BLaER1 (cell line): Measurements from ENCODE around the gene CDKN2B.

ENCODE experiments used
- H3K27ac ChIP-seq: shearing (Covaris generic); formaldehyde crosslinking; 2 replicates; pipeline ENCODE4 v1.8.1; 2022
- H3K27me3 ChIP-seq: shearing (Covaris generic); formaldehyde crosslinking; 2 replicates; pipeline ENCODE4 v1.8.1; 2022
- H3K36me3 ChIP-seq: shearing (Covaris generic); formaldehyde crosslinking; 2 replicates; pipeline ENCODE4 v1.8.1; 2022
- H3K4me1 ChIP-seq: shearing (Covaris generic); formaldehyde crosslinking; 2 replicates; pipeline ENCODE4 v1.8.1; 2022
- H3K4me2 ChIP-seq: shearing (Covaris generic); formaldehyde crosslinking; 2 replicates; pipeline ENCODE4 v1.8.1; 2022
- H3K4me3 ChIP-seq: shearing (Covaris generic); formaldehyde crosslinking; 2 replicates; pipeline ENCODE4 v1.8.1; 2022
- H3K9ac ChIP-seq: shearing (Covaris generic); formaldehyde crosslinking; 2 replicates; pipeline ENCODE4 v1.8.1; 2022
- H3K9me3 ChIP-seq: shearing (Covaris generic); formaldehyde crosslinking; 2 replicates; pipeline ENCODE4 v1.8.1; 2022
- H4K20me1 ChIP-seq: shearing (Covaris generic); formaldehyde crosslinking; 2 replicates; pipeline ENCODE4 v1.8.1; 2022
- Cebpa-rat ChIP-seq: shearing (Covaris generic); IDR thresholded peaks from 2 replicates; pipeline ENCODE4 v1.8.1; 2022

The CDKN2B gene

GRCh38 chr9:22036866-22037626 lies 27.9 kb upstream of the CDKN2B start:
- no peak overlapping the region for H3K9ac ChIP-seq
- H3K27ac ChIP-seq = no peak overlapping the region
- H3K4me3 ChIP-seq = no peak overlapping the region
- no peaks in the 10 kb centered on the region for H3K9me3 ChIP-seq
- no peak for TF ChIP-seq Cebpa-rat
- no peaks in the 10 kb centered on the region for H4K20me1 ChIP-seq
- no peaks in the 10 kb centered on the region for H3K36me3 ChIP-seq
- H3K27me3 ChIP-seq = no peaks in the 10 kb centered on the region
- H3K4me2 ChIP-seq = no peak overlapping the region
- peaks cover 15% of the 10 kb centered on the region; the same call in 1 of the 2 replicates for H3K4me1 ChIP-seq

- Histone ChIP-seq H3K36me3 (no peaks in the 10 kb centered on the region), H3K9ac (no peak overlapping the region), H3K4me3 (no peak overlapping the region), H3K27ac (no peak overlapping the region), H3K9me3 (no peaks in the 10 kb centered on the region), H3K4me1 (peaks cover 15% of the 10 kb centered on the region; the same call in 1 of the 2 replicates), H4K20me1 (no peaks in the 10 kb centered on the region), H3K4me2 (peak overlapping the region; percentile 11), H3K27me3 (no peaks in the 10 kb centered on the region)
- TF ChIP-seq Cebpa-rat = no peak
These were observed 26.5 kb upstream of the CDKN2B start for GRCh38 chr9:22035591-22036011.

DNA sequence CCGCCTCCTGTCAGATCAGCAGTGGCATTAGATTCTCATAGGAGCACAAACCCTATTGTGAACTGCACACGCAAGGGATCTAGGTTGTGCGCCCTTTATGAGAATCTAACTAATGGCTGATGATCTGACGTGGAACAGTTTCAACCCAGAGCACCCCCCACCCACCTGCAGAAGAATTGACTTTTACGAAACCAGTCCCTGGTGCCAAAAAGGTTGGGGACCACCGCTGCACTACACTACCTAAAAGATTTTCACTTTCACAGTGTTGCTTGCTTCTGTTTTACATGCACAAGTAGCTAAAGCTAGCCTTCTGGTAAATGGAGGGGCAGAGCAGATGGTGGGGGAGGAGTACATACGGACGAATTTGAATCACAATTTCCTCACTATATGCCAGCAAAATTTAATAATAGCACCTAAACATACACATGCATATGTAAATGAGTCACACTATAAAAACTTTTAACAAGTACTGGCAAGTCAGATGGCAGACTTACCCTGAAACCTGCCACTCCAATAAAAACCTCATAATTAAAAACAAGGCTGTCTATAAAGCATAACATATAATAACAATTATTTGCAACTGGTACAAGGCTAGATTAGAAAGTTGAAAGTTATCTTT lies 24.0 kb upstream of the CDKN2B start:
- H3K4me2 ChIP-seq = no peak overlapping the region
- TF ChIP-seq Cebpa-rat = no peak
- no peaks in the 10 kb centered on the region for H4K20me1 ChIP-seq
- H3K36me3 ChIP-seq = no peaks in the 10 kb centered on the region
- H3K27me3 ChIP-seq = no peaks in the 10 kb centered on the region
- H3K9ac ChIP-seq = no peak overlapping the region
- no peak overlapping the region for H3K4me3 ChIP-seq
- H3K9me3 ChIP-seq = no peaks in the 10 kb centered on the region
- no peak overlapping the region for H3K27ac ChIP-seq
- H3K4me1 ChIP-seq = peaks cover 15% of the 10 kb centered on the region; the same call in 1 of the 2 replicates

- H3K4me2 ChIP-seq = no peak overlapping the region
- H3K27me3 ChIP-seq = no peaks in the 10 kb centered on the region
- H3K36me3 ChIP-seq = no peaks in the 10 kb centered on the region
- no peaks in the 10 kb centered on the region for H3K9me3 ChIP-seq
- no peak for TF ChIP-seq Cebpa-rat
- no peak overlapping the region for H3K4me3 ChIP-seq
- H3K4me1 ChIP-seq = 0 out of 2 replicates have a peak, but pooled peaks cover 7% of the 10 kb centered on the region
- H4K20me1 ChIP-seq = no peaks in the 10 kb centered on the region
- no peak overlapping the region for H3K9ac ChIP-seq
- H3K27ac ChIP-seq = no peak overlapping the region
These were observed 22.7 kb upstream of the CDKN2B start for GRCh38 chr9:22031655-22032411.

DNA sequence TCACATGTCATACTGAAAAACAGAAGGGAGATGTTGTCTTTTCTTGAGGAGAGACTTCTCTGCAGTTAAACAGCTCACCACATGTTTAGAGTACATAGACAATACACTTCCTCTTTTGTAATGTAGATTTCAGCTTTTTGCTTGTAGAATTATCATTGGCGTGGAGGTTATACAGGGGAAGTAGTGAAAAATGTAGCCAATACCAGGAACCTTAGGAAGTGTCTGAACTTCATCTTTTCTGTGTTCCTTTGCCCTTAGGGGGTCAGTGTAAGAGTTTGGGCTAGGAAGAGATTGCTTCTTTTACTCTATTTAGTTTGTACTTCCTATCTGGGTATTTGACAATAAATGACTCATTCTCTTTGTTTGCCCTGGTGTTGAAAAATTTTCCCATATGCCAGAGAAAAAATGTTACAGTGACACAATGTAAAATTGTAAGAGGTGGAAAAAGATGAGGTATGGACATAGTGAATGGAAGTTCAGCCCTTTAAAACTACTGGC lies 21.0 kb upstream of the CDKN2B start:
- Histone ChIP-seq H3K9ac (no peak overlapping the region), H3K4me3 (no peak overlapping the region), H3K4me2 (no peak overlapping the region), H3K36me3 (no peaks in the 10 kb centered on the region), H3K27ac (no peak overlapping the region), H3K4me1 (no peaks in the 10 kb centered on the region), H3K9me3 (no peaks in the 10 kb centered on the region), H3K27me3 (no peaks in the 10 kb centered on the region), H4K20me1 (no peaks in the 10 kb centered on the region)
- no peak for TF ChIP-seq Cebpa-rat

DNA sequence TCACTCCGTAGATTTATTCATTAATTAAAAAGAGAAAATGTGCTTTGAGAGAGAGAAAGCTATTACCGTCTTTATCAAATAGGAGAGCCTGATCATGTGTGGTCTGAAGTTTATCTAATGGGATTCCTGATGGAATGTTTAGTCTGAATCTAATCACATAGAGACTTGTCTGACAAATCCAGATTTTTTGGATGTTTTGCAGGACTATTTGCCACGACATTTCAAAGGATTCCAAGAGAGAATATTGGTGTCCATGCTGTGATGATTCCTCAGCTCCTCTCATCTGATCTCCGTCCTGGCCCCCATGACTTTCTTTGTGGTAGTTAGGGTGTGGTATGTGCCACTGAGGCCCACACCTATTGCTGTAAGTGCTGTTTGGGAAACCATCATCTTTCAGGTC lies 20.1 kb upstream of the CDKN2B start:
- no peak overlapping the region for H3K27ac ChIP-seq

GRCh38 chr9:22028394-22028793 lies 19.3 kb upstream of the CDKN2B start:
- Histone ChIP-seq H3K4me2 (no peak overlapping the region), H3K9ac (no peak overlapping the region), H3K9me3 (peaks cover 6% of the 10 kb centered on the region; the same call in 1 of the 2 replicates), H3K27me3 (no peaks in the 10 kb centered on the region), H3K4me1 (no peaks in the 10 kb centered on the region), H3K27ac (no peak overlapping the region), H3K36me3 (0 out of 2 replicates have a peak, but pooled peaks cover 8% of the 10 kb centered on the region), H3K4me3 (no peak overlapping the region), H4K20me1 (no peaks in the 10 kb centered on the region)
- TF ChIP-seq Cebpa-rat = no peak

More for the DNA sequence above, 20.1 kb upstream of the CDKN2B start:
- no peak overlapping the region for H3K4me3 ChIP-seq
- no peaks in the 10 kb centered on the region for H3K4me1 ChIP-seq
- H3K4me2 ChIP-seq = no peak overlapping the region
- no peaks in the 10 kb centered on the region for H4K20me1 ChIP-seq
- H3K9me3 ChIP-seq = peaks cover 6% of the 10 kb centered on the region; the same call in 1 of the 2 replicates
- H3K9ac ChIP-seq = no peak overlapping the region
- 0 out of 2 replicates have a peak, but pooled peaks cover 6% of the 10 kb centered on the region for H3K36me3 ChIP-seq
- no peaks in the 10 kb centered on the region for H3K27me3 ChIP-seq
- TF ChIP-seq Cebpa-rat = no peak

GRCh38 chr9:22026696-22027095 lies 17.6 kb upstream of the CDKN2B start:
- no peak overlapping the region for H3K4me2 ChIP-seq

GRCh38 chr9:22022396-22022795 lies 13.3 kb upstream of the CDKN2B start:
- Histone ChIP-seq H3K36me3 (0 out of 2 replicates have a peak, but pooled peaks cover 8% of the 10 kb centered on the region), H4K20me1 (no peaks in the 10 kb centered on the region), H3K4me3 (no peak overlapping the region), H3K9me3 (peaks cover 26% of the 10 kb centered on the region; the same call in 1 of the 2 replicates), H3K27ac (no peak overlapping the region), H3K4me2 (no peak overlapping the region), H3K9ac (no peak overlapping the region), H3K27me3 (no peaks in the 10 kb centered on the region), H3K4me1 (no peaks in the 10 kb centered on the region)
- TF ChIP-seq Cebpa-rat = no peak

More at GRCh38 chr9:22026696-22027095, 17.6 kb upstream of the CDKN2B start:
- TF ChIP-seq Cebpa-rat = no peak
- Histone ChIP-seq H3K27me3 (no peaks in the 10 kb centered on the region), H3K36me3 (0 out of 2 replicates have a peak, but pooled peaks cover 8% of the 10 kb centered on the region), H3K27ac (no peak overlapping the region), H3K9ac (no peak overlapping the region), H4K20me1 (no peaks in the 10 kb centered on the region), H3K4me3 (no peak overlapping the region), H3K9me3 (peaks cover 9% of the 10 kb centered on the region; the same call in 1 of the 2 replicates), H3K4me1 (no peaks in the 10 kb centered on the region)
